Measurements from ENCODE around the gene RASGRF2. TPM values are rescaled to one million over a fixed set of nuclear protein-coding genes. Genes with fewer than 3 reads are reported as not detected.

The RASGRF2 gene
- total and polyA plus RNA-seq, 2 of the 8 experiments (the other 6 are each of a cell fraction or from before 2014, with no cell fraction given), result 2.6 to 29.5 TPM

DNA sequence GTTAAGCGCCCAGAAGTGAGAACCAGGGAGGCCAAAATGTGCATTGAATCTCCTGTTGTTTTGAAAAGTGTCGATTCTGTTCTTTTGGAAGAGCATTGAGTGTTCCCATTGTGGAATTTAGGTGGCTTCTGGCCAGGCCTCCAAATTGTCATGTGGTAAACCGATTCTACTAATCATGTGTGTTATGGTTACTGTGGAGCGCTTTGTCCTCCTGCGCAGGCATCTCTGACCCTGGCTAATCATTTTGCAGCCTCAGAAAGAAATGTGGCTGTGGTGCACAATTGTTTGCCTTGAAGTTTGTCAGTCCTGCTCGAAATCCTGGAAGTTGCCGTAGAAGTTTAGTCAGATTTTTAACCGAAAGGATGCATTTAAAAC lies 121.3 kb downstream of the RASGRF2 start:
- H2BK20ac ChIP-seq (ENCODE audit: low read length), result no peak overlapping the region
- peaks cover 3% of the 10 kb centered on the region; the same call in 1 of the 2 replicates for H3K23me2 ChIP-seq (ENCODE audit: low read depth, low read length)
- ChIA-PET CTCF (ENCODE audit: partially characterized antibody) (no interaction called here), POLR2A (ENCODE audit: partially characterized antibody) (no interaction called here)
- H3K27ac ChIP-seq (ENCODE audit: low read depth, low read length), result no peak overlapping the region
- no peaks in the 10 kb centered on the region for H4K20me1 ChIP-seq (replicated peaks in 1 of 2; ENCODE audit: control insufficient read depth in 1 of 2, insufficient read depth in 2 of 2, low read length in 2 of 2)
- WGBS, 2 experiments (ENCODE audit: extremely low coverage in 1 of 2, insufficient coverage in 1 of 2, insufficient read length in 1 of 2, insufficient replicate concordance in 2 of 2, low coverage in 1 of 2, low lambda C conversion rate in 2 of 2, missing lambda C conversion rate in 1 of 2), result 97% methylated on average over 8 of the region's 8 CpGs; no CpG with 5 or more reads in 1 of the 2 experiments
- no peak overlapping the region for H4K5ac ChIP-seq (ENCODE audit: insufficient read length, low read depth, low read length)
- no peak for FAIRE-seq
- H2AFZ ChIP-seq (ENCODE audit: low read length), result no peak overlapping the region
- no peak overlapping the region for H2BK12ac ChIP-seq (ENCODE audit: low read depth, low read length)
- H3K4me3 ChIP-seq (ENCODE audit: extremely low read depth in 1 of 4, insufficient read depth in 2 of 4, low read depth in 3 of 4, low read length in 4 of 4), result no peak overlapping the region
- DNase-seq (ENCODE audit: low read depth in 1 of 2, low spot score in 2 of 2), result no peak
- no peak overlapping the region for H3K18ac ChIP-seq (ENCODE audit: extremely low read depth, low read length)
- no peak overlapping the region for H3K14ac ChIP-seq (ENCODE audit: insufficient read length)
- no peaks in the 10 kb centered on the region for H3K79me2 ChIP-seq (ENCODE audit: control insufficient read depth in 1 of 2, insufficient read depth in 2 of 2, low read length in 2 of 2)
- H3K27me3 ChIP-seq (replicated peaks in 1 of 4; ENCODE audit: control insufficient read depth in 3 of 4, extremely low read depth in 1 of 4, insufficient read depth in 3 of 4, low read length in 3 of 4), result no peaks in the 10 kb centered on the region
- no peak overlapping the region for H3K4me2 ChIP-seq (ENCODE audit: insufficient read depth in 1 of 2, low read depth in 2 of 2, low read length in 2 of 2)
- no peak overlapping the region for H4K8ac ChIP-seq (ENCODE audit: extremely low read depth, insufficient read depth, low read length)
- no peak overlapping the region for H3K56ac ChIP-seq (replicated peaks; ENCODE audit: insufficient read length, low read depth, low read length)
- no peak overlapping the region for H4K91ac ChIP-seq (replicated peaks; ENCODE audit: insufficient read length, low read length)
- no peak overlapping the region for H3K9ac ChIP-seq (replicated peaks in 1 of 4; ENCODE audit: extremely low read depth in 1 of 4, low read depth in 3 of 4, low read length in 3 of 4)
- no peaks in the 10 kb centered on the region; the same call in 1 of the 2 replicates for H3K79me1 ChIP-seq (ENCODE audit: low read depth, low read length)
- peaks cover 0 to 4% of the 10 kb centered on the region in 2 experiments; a peak in 2 of 4 replicates for H3K9me3 ChIP-seq (ENCODE audit: insufficient read depth in 2 of 2, low read depth in 1 of 2, low read length in 1 of 2)
- no peak overlapping the region for H2AK5ac ChIP-seq (ENCODE audit: low read depth, low read length)
- H2BK15ac ChIP-seq (ENCODE audit: low read length), result no peak overlapping the region
- no peak overlapping the region for H2BK5ac ChIP-seq (ENCODE audit: low read depth, low read length)
- H2BK120ac ChIP-seq (replicated peaks; ENCODE audit: low read depth, low read length), result no peak overlapping the region
- no peak overlapping the region for H3K23ac ChIP-seq (ENCODE audit: insufficient read length)
- no peaks in the 10 kb centered on the region; a peak in 1 of 8 replicates for H3K36me3 ChIP-seq (ENCODE audit: control insufficient read depth in 2 of 4, insufficient read depth in 4 of 4, low read length in 3 of 4)
- H3K4ac ChIP-seq (replicated peaks; ENCODE audit: insufficient read length, low read depth, low read length), result no peak overlapping the region
- no peaks in the 10 kb centered on the region for H3K4me1 ChIP-seq (replicated peaks in 1 of 4; ENCODE audit: control insufficient read depth in 3 of 4, insufficient read depth in 4 of 4, low read length in 3 of 4)
- no peak for TF ChIP-seq HDAC6 (IDR thresholded peaks at IDR 0.05; ENCODE audit: low read depth, low read length)
- TF ChIP-seq, protein P1, sequence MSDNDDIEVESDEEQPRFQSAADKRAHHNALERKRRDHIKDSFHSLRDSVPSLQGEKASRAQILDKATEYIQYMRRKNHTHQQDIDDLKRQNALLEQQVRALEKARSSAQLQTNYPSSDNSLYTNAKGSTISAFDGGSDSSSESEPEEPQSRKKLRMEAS (IDR thresholded peaks at IDR 0.05), result no peak
- TF ChIP-seq EZH2 (IDR thresholded peaks at IDR 0.05; ENCODE audit: low read depth, low read length, severe bottlenecking), result no peak
- TF ChIP-seq, protein P2, sequence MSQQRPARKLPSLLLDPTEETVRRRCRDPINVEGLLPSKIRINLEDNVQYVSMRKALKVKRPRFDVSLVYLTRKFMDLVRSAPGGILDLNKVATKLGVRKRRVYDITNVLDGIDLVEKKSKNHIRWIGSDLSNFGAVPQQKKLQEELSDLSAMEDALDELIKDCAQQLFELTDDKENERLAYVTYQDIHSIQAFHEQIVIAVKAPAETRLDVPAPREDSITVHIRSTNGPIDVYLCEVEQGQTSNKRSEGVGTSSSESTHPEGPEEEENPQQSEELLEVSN (IDR thresholded peaks at IDR 0.05), result no peak
- TF ChIP-seq SUZ12 (IDR thresholded peaks at IDR 0.05; ENCODE audit: low read length), result no peak
- no peak for TF ChIP-seq CBX5 (IDR thresholded peaks at IDR 0.05; ENCODE audit: low read depth, low read length)
- TF ChIP-seq RNF2 (IDR thresholded peaks at IDR 0.05; ENCODE audit: borderline replicate concordance, low read depth, low read length, missing control alignments, poor library complexity, severe bottlenecking), result no peak
- TF ChIP-seq SP1 (IDR thresholded peaks at IDR 0.05; ENCODE audit: low read depth, low read length), result no peak
- TF ChIP-seq GTF2F1 (IDR thresholded peaks at IDR 0.05; ENCODE audit: borderline replicate concordance, low read depth, low read length), result no peak
- TF ChIP-seq SP4 (IDR thresholded peaks at IDR 0.05; ENCODE audit: low read length), result no peak
- no peak for TF ChIP-seq SIX5 (IDR thresholded peaks at IDR 0.05; ENCODE audit: low read depth, low read length)
- TF ChIP-seq POLR2A (IDR thresholded peaks at IDR 0.05; ENCODE audit: control extremely low read depth in 1 of 2, low read depth in 2 of 2, low read length in 2 of 2), result no peak
- no peak for TF ChIP-seq RBBP5 (IDR thresholded peaks at IDR 0.05; ENCODE audit: borderline replicate concordance, low read depth, low read length)
- TF ChIP-seq YY1 (IDR thresholded peaks at IDR 0.05; ENCODE audit: low read depth, low read length), result no peak

Data from H1 (cell line).